ENCODE results near the gene PATL2. TPM values are rescaled to one million over a fixed set of nuclear protein-coding genes. Genes with fewer than 3 reads are reported as not detected.
A peak's percentile ranks its signal among the peaks of the same experiment; 100 is the strongest.
"Not testable (repeated sequence)": the region's sequence is repeated elsewhere in the genome, so short reads cannot be mapped to it uniquely, and the experiment has no call there.

The PATL2 gene
- polyA plus RNA-seq, 1 donor, result 0.78 TPM

- no peak for DNase-seq (ENCODE audit: low read depth)
Observed at GRCh38 chr15:44692659-44693058, 18.5 kb downstream of the PATL2 start.

GRCh38 chr15:44690245-44690644, 20.9 kb downstream of the PATL2 start:
- DNase-seq (ENCODE audit: low read depth), result not testable (repeated sequence)

DNA sequence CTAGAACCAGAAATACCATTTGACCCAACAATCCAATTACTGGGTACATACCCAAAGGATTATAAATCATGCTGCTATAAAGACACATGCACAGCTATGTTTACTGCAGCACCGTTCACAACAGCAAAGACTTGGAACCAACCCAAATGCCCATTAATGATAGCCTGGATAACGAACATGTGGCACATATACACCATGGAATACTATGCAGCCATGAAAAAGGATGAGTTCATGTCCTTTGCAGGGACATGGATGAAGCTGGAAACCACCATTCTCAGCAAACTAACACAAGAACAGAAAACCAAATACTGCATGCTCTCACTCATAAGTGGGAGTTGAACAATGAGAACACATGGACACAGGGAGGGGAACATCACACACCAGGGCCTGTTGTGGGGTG, 21.8 kb downstream of the PATL2 start:
- not testable (repeated sequence) for DNase-seq (ENCODE audit: low read depth)

GRCh38 chr15:44682809-44683682, 28.1 kb downstream of the PATL2 start:
- not testable (repeated sequence) for DNase-seq (ENCODE audit: low read depth)

DNA sequence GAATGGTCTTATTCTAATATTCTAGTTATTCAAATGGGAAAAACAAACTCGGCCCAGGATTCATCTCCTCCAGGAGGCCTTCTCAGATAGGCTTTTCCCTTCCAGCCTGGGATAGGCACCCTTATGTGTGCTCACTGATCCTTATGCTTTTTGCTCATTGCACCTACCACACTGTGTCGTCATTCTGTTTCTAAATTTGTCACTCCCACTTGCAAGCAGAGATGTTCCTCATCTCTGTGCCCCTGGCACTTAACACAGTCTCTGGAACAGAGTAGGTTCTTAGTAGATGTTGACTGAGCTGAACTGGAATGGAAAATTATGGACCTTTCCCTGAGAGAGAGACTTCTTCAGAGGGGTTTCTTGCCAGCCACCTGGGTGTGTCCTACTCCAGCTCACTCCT, 28.9 kb downstream of the PATL2 start:
- no peak for DNase-seq (ENCODE audit: low read depth)

- no peak for DNase-seq (ENCODE audit: low read depth)
Observed at GRCh38 chr15:44676676-44677075, 34.4 kb downstream of the PATL2 start.

GRCh38 chr15:44675911-44676310, 35.2 kb downstream of the PATL2 start:
- DNase-seq (ENCODE audit: low read depth), result no peak

- DNase-seq (ENCODE audit: low read depth), result no peak
Observed at GRCh38 chr15:44673639-44674038, 37.5 kb downstream of the PATL2 start.

GRCh38 chr15:44670087-44670950, 40.8 kb downstream of the PATL2 start:
- no peak for DNase-seq (ENCODE audit: low read depth)

- no peak for DNase-seq (ENCODE audit: low read depth)
Observed at GRCh38 chr15:44668921-44669320, 42.2 kb downstream of the PATL2 start.

DNA sequence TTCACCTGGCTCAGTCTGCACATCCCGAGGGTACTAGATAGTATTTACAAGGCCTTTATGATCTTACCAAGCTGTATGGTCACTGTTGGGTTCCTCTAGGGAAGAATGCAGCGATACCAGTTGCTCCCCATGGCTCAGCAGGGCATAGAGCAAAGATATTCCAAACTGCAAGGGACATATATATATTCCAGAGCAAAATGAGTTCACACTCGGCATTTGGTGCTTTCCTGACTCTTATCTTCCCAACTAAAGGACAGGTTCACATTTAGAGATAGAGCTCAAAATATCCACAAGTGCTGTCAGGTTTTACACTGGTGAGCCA, 44.1 kb downstream of the PATL2 start:
- no peak for DNase-seq (ENCODE audit: low read depth)

DNA sequence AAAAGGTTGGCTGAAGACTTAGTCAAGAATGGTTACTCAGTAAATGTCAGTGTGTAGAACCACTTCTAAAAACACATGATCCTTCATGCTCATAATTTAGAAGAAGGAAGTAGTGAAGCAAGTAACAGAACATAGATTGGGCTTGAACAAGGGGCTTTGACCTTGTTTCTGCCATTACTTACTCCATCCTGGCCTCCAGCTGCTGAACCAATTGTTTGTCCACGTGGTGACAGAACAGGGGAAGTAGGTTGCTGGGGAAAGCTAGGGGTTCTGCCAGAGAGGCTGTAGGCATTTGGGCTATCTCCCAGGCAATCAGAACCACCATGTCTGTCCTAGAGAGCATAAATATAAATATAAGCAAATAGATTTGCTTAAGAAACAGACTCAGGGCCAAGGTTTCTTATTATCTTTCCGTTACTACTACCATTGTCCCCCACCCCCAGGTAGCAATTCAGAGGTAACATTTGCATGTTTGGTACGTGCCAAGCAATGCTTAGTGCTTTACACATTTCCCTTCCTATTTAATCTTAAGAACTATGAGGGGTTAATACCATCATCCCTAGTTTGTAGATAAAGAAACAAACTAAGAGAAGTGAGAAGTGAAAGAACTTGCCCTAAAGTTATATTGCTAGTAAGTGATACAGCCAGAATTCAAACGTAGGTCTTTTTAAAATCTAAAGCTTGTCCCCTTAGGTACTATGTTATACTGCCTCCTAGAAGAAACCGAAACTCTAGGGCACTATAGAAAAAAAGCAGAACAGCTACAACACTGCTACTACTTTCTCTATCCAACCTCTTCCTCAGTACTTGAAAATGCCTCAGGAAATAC, 44.7 kb downstream of the PATL2 start:
- no peak for DNase-seq (ENCODE audit: low read depth)

- DNase-seq (ENCODE audit: low read depth), result peak; percentile 92
Observed at GRCh38 chr15:44663410-44664308, 47.5 kb downstream of the PATL2 start, which contains the start of gene SPG11. TSS of gene SPG11 (minus strand) at chr15:44663662. CDS start at chr15:44663647, 15 bp downstream.

GRCh38 chr15:44662478-44663409, 48.4 kb downstream of the PATL2 start:
- DNase-seq (ENCODE audit: low read depth), result no peak

DNA sequence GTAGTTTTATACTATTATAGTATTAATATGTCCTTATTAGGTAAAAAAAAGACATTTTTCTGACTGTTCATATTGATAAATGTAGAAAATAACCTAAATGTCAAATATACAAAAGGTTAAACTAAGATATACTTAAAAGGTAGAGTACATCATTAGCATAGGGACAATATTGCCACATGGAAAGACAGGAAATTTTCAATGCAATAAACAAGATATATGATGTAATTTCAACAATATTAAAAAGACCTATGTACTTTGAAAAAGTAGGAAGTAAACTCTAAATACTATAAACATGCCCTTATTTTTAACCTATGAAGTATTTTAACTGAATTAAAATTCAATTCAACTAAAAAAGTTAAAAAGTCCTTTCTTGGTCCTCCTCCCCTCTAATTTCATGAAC, 49.5 kb downstream of the PATL2 start:
- DNase-seq (ENCODE audit: low read depth), result no peak

- no peak for DNase-seq (ENCODE audit: low read depth)
Observed at GRCh38 chr15:44659056-44659455, 52.1 kb downstream of the PATL2 start.

- no peak for DNase-seq (ENCODE audit: low read depth)
Observed at GRCh38 chr15:44657378-44657777, 53.7 kb downstream of the PATL2 start.

DNA sequence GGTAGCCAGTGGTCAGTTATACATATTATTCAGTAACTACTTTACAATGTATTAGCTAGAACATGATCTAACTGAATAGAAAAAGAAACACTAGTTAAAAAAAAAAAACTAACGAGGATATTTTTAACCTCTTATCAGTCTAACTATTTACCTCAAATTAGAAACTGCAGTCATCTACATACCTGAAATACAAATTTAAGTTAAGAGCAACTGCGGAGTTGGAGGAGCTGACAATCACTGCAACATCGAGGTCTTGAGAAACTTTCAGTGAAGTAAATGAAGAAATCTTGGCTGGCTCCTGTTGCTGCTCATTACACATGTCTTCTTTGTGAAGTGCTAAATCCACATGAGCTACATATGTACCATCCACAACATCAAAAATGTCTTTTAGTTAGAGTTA, 54.2 kb downstream of the PATL2 start:
- DNase-seq (ENCODE audit: low read depth), result no peak

- no peak for DNase-seq (ENCODE audit: low read depth)
Observed at GRCh38 chr15:44656298-44656697, 54.8 kb downstream of the PATL2 start.

GRCh38 chr15:44654858-44655257, 56.3 kb downstream of the PATL2 start:
- no peak for DNase-seq (ENCODE audit: low read depth)

Measured in forelimb muscle (tissue), 1 donor.